NCI-H345 (cell line): ENCODE measurements around the gene RPL19.
"Not testable (repeated sequence)": the region's sequence is repeated elsewhere in the genome, so short reads cannot be mapped to it uniquely, and the experiment has no call there.

ENCODE experiments used
- DNase-seq: peaks from one replicate; lab custom pipeline; 2025; lab: John Stamatoyannopoulos, UW

Gene RPL19

GRCh38 chr17:39200070-39200879, at the start of gene RPL19:
Gene RPL19 (plus strand): TSS chr17:39200283. CDS start chr17:39200345, 62 bp downstream.
- peak; percentile 83 for DNase-seq

GRCh38 chr17:39150795-39151149, 49.3 kb upstream of the RPL19 start:
- no peak for DNase-seq

- DNase-seq, result peak; percentile 12
Observed at GRCh38 chr17:39151150-39151942, 48.7 kb upstream of the RPL19 start, which contains the start of gene PLXDC1. Gene PLXDC1 (minus strand): TSS chr17:39151637. CDS start chr17:39151437, 200 bp downstream.

GRCh38 chr17:39151943-39152818, 47.9 kb upstream of the RPL19 start:
- no peak for DNase-seq

- peak; percentile 91 for DNase-seq
Observed at GRCh38 chr17:39153599-39154051, 46.5 kb upstream of the RPL19 start.

GRCh38 chr17:39155654-39156053, 44.4 kb upstream of the RPL19 start:
- no peak for DNase-seq

GRCh38 chr17:39156491-39156890, 43.6 kb upstream of the RPL19 start:
- no peak for DNase-seq

- no peak for DNase-seq
Observed at GRCh38 chr17:39158623-39159022, 41.5 kb upstream of the RPL19 start.

- DNase-seq, result no peak
Observed at GRCh38 chr17:39161962-39162361, 38.1 kb upstream of the RPL19 start.

- peak; percentile 22 for DNase-seq
Observed at GRCh38 chr17:39164675-39165143, 35.4 kb upstream of the RPL19 start.

- no peak for DNase-seq
Observed at GRCh38 chr17:39165178-39165840, 34.8 kb upstream of the RPL19 start.

- DNase-seq, result no peak
Observed at GRCh38 chr17:39165841-39166349, 34.2 kb upstream of the RPL19 start, which contains the start of gene ARL5C. Gene ARL5C (minus strand): TSS chr17:39166161. CDS start chr17:39165760, 401 bp downstream.

- no peak for DNase-seq
Observed at GRCh38 chr17:39166437-39167335, 33.4 kb upstream of the RPL19 start.

- DNase-seq, result no peak
Observed at GRCh38 chr17:39167476-39167875, 32.6 kb upstream of the RPL19 start.

GRCh38 chr17:39168503-39168902, 31.6 kb upstream of the RPL19 start:
- not testable (repeated sequence) for DNase-seq

GRCh38 chr17:39169101-39169500, 31.0 kb upstream of the RPL19 start:
- DNase-seq, result no peak

- no peak for DNase-seq
Observed at GRCh38 chr17:39169518-39169917, 30.6 kb upstream of the RPL19 start.

- DNase-seq, result no peak
Observed at GRCh38 chr17:39170109-39170508, 30.0 kb upstream of the RPL19 start.

- DNase-seq, result no peak
Observed at GRCh38 chr17:39170558-39170957, 29.5 kb upstream of the RPL19 start.

GRCh38 chr17:39171933-39172332, 28.1 kb upstream of the RPL19 start:
- no peak for DNase-seq
